DND-41 (cell line): ENCODE measurements around the gene PCBP4.

ENCODE experiments used
- ATAC-seq: fragments of 200-7000 bp; cut with Tn5 transposase; 3 replicates; pipeline ENCODE4 v1.9.1; 2021; ENCODE audit warnings: low read depth; ENCODE audit not compliant: insufficient read depth
- DNase-seq: peaks from one replicate; pipeline ENCODE4 v3.0.0-alpha.2; 2020
- H2AFZ ChIP-seq: 2 replicates; pipeline ENCODE4 v1.6.0; 2012; ENCODE audit warnings: low read depth, low read length
- H3K27ac ChIP-seq: 2 replicates; pipeline ENCODE4 v1.5.1; 2012; ENCODE audit warnings: low read length, inconsistent platforms
- H3K27me3 ChIP-seq: fragments of 200-600 bp; sonication (generic); 2 replicates; pipeline ENCODE4 v1.6.0; 2012; ENCODE audit warnings: low read length, mild to moderate bottlenecking, inconsistent platforms; ENCODE audit not compliant: insufficient read depth, poor library complexity
- H3K36me3 ChIP-seq: 2 replicates; pipeline ENCODE4 v1.5.1; 2012; ENCODE audit warnings: low read length, inconsistent platforms; ENCODE audit not compliant: insufficient read depth
- H3K4me1 ChIP-seq: 2 replicates; pipeline ENCODE4 v1.5.1; 2012; ENCODE audit warnings: mild to moderate bottlenecking, low read length; ENCODE audit not compliant: insufficient read depth
- H3K4me2 ChIP-seq: 2 replicates; pipeline ENCODE4 v1.6.0; 2012; ENCODE audit warnings: mild to moderate bottlenecking, moderate library complexity, low read length, inconsistent platforms; ENCODE audit not compliant: insufficient read depth
- H3K4me3 ChIP-seq, 2 experiments: fragments of 200-600 bp in 1 of 2; shearing (Covaris generic) in 1 of 2; 2 replicates each; pipeline ENCODE4 v1.5.1; 2012 to 2016; ENCODE audit warnings: inconsistent platforms in 2 of 2, low read length in 2 of 2, mild to moderate bottlenecking in 2 of 2, low read depth in 1 of 2, moderate library complexity in 1 of 2
- H3K79me2 ChIP-seq: 2 replicates; pipeline ENCODE4 v1.6.0; 2012; ENCODE audit warnings: low read length, inconsistent platforms; ENCODE audit not compliant: insufficient read depth
- H3K9ac ChIP-seq: 2 replicates; pipeline ENCODE4 v1.6.0; 2012; ENCODE audit warnings: low read depth, mild to moderate bottlenecking, inconsistent platforms, low read length, moderate library complexity
- H3K9me3 ChIP-seq: 2 replicates; pipeline ENCODE4 v1.5.1; 2012; ENCODE audit warnings: low read length, moderate library complexity, mild to moderate bottlenecking, inconsistent platforms; ENCODE audit not compliant: insufficient read depth, severe bottlenecking
- H4K20me1 ChIP-seq: 2 replicates; pipeline ENCODE4 v1.6.0; 2012; ENCODE audit warnings: low read length; ENCODE audit not compliant: insufficient read depth
- EZH2 ChIP-seq: IDR thresholded peaks from 3 replicates; pipeline ENCODE4 v1.6.1; 2012; ENCODE audit warnings: borderline replicate concordance, low read depth, mild to moderate bottlenecking, moderate library complexity, low read length, inconsistent platforms; ENCODE audit not compliant: severe bottlenecking
- TF ChIP-seq, protein P1 (sequence below): IDR thresholded peaks from 2 replicates; pipeline ENCODE4 v1.5.1; 2012; ENCODE audit warnings: borderline replicate concordance, low read length, moderate library complexity, mild to moderate bottlenecking; ENCODE audit not compliant: poor library complexity, severe bottlenecking; ENCODE audit errors: extremely low read depth

Gene PCBP4

DNA sequence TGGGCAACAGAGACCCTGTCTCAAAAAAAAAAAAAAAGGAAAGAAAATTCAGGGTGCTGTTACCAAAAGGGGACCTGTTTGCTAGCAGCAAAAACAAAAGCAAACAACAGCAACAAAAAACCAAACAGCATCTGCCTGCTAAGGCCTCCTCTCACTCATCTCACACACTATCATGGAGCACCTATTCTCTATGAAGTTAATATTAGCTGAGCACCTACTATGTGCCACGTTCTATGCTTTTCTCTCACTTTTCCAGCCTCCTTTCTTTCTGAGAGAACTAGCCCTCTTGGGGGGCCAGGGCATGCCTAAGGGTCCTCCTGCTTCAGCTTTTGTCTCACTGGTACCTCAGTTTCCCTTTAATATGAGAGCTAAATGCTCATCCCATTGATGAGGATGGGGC lies 12.5 kb downstream of the PCBP4 start:
- ATAC-seq (no peak), DNase-seq (no peak)
- Histone ChIP-seq H3K4me3 (no peak overlapping the region), H3K79me2 (no peaks in the 10 kb centered on the region), H3K27me3 (no peaks in the 10 kb centered on the region), H3K36me3 (no peaks in the 10 kb centered on the region), H3K27ac (no peak overlapping the region), H3K9me3 (no peaks in the 10 kb centered on the region), H4K20me1 (no peaks in the 10 kb centered on the region), H2AFZ (no peak overlapping the region), H3K4me1 (no peaks in the 10 kb centered on the region), H3K4me2 (no peak overlapping the region), H3K9ac (no peak overlapping the region)
- TF ChIP-seq, protein P1, sequence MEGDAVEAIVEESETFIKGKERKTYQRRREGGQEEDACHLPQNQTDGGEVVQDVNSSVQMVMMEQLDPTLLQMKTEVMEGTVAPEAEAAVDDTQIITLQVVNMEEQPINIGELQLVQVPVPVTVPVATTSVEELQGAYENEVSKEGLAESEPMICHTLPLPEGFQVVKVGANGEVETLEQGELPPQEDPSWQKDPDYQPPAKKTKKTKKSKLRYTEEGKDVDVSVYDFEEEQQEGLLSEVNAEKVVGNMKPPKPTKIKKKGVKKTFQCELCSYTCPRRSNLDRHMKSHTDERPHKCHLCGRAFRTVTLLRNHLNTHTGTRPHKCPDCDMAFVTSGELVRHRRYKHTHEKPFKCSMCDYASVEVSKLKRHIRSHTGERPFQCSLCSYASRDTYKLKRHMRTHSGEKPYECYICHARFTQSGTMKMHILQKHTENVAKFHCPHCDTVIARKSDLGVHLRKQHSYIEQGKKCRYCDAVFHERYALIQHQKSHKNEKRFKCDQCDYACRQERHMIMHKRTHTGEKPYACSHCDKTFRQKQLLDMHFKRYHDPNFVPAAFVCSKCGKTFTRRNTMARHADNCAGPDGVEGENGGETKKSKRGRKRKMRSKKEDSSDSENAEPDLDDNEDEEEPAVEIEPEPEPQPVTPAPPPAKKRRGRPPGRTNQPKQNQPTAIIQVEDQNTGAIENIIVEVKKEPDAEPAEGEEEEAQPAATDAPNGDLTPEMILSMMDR = no peak
- TF ChIP-seq EZH2 = no peak

DNA sequence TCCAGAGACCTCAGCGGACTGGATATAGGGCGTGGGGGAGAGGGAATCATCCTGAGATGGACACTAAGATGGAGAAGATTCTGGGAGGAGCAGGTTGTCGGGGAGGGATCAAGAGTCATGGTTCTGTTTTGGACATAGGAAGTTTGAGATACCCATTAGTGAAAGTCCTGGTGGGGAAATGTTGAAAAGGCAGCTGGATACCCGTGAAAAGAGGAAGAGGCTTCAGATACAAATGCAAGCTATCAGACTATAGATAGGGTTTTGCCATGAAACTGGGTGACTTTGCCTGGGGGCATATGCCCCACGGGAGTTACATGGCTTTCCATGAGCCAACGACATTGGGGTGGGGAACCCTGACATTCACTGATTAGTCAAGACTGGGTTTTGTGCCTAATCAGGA lies 13.1 kb downstream of the PCBP4 start:
- Histone ChIP-seq H3K4me3 (no peak overlapping the region), H3K4me1 (no peaks in the 10 kb centered on the region), H2AFZ (no peak overlapping the region), H3K27ac (no peak overlapping the region), H3K36me3 (no peaks in the 10 kb centered on the region), H3K4me2 (no peak overlapping the region), H3K9me3 (no peaks in the 10 kb centered on the region), H4K20me1 (no peaks in the 10 kb centered on the region), H3K79me2 (no peaks in the 10 kb centered on the region), H3K27me3 (no peaks in the 10 kb centered on the region), H3K9ac (no peak overlapping the region)
- TF ChIP-seq EZH2 = no peak
- TF ChIP-seq, protein P1 = no peak
- ATAC-seq (no peak), DNase-seq (no peak)

DNA sequence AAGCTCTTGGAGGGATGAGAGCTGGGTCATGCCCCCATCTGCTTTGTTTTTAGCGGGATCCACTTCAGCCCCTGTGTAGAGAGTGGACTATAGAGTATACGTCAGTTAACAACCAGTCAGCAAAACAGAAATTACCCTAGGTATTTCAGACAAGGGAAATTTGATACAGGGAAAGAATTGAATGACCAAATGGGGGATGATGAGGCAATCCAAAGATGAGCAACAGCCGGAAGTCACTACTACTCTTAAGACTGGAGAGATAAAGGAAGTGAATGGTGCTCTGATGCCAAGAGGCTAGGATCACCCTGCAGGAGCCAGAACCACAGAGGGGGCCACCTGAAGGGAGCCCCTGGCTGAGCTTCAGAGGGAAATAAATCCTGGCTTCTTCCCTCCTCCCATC lies 13.8 kb downstream of the PCBP4 start:
- no peak overlapping the region for H3K4me3 ChIP-seq
- H3K79me2 ChIP-seq = no peaks in the 10 kb centered on the region
- no peaks in the 10 kb centered on the region for H3K36me3 ChIP-seq
- DNase-seq (no peak), ATAC-seq (no peak)
- H3K9me3 ChIP-seq = no peaks in the 10 kb centered on the region
- no peak overlapping the region for H2AFZ ChIP-seq
- no peak overlapping the region for H3K4me2 ChIP-seq
- TF ChIP-seq, protein P1 = no peak
- TF ChIP-seq EZH2 = no peak
- H4K20me1 ChIP-seq = no peaks in the 10 kb centered on the region
- H3K27me3 ChIP-seq = no peaks in the 10 kb centered on the region
- no peak overlapping the region for H3K9ac ChIP-seq
- H3K4me1 ChIP-seq = no peaks in the 10 kb centered on the region
- H3K27ac ChIP-seq = no peak overlapping the region

DNA sequence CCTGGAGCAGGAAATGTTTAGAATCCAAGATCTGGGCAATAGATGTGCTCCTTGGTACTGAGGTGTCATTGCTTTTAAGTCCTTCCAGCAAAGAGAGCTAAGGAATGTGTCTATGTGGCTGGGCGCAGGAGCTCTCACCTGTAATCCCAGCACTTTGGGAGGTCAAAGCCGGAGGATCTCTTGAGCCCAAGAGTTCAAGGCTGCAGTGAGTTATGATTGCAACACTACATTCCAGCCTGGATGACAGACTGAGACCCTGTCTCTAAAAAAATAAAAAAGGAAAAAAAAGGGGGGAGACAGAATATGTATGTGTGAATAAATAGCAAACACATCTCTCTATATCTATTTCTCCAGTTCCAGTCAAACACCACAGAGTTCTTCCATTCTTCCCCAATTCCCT lies 16.4 kb downstream of the PCBP4 start:
- Histone ChIP-seq H3K9ac (no peak overlapping the region), H2AFZ (no peak overlapping the region), H3K9me3 (no peaks in the 10 kb centered on the region), H3K4me2 (no peak overlapping the region), H3K79me2 (no peaks in the 10 kb centered on the region), H3K36me3 (no peaks in the 10 kb centered on the region; the same call in 1 of the 2 replicates), H3K4me3 (no peak overlapping the region), H3K4me1 (no peaks in the 10 kb centered on the region), H3K27me3 (no peaks in the 10 kb centered on the region), H3K27ac (no peak overlapping the region), H4K20me1 (no peaks in the 10 kb centered on the region; the same call in 1 of the 2 replicates)
- ATAC-seq (no peak), DNase-seq (no peak)
- TF ChIP-seq EZH2 = no peak
- TF ChIP-seq, protein P1 = no peak
